ENCODE data around the gene ECE1.
A peak's percentile ranks its signal among the peaks of the same experiment; 100 is the strongest.

Gene ECE1

GRCh38 chr1:21268281-21269239 is 21.7 kb downstream of the ECE1 start:
- DNase-seq (ENCODE audit: low read depth) = no peak

GRCh38 chr1:21267191-21268077 is 22.8 kb downstream of the ECE1 start:
- no peak for DNase-seq (ENCODE audit: low read depth)

- DNase-seq (ENCODE audit: low read depth) = no peak
Observed at GRCh38 chr1:21266119-21266774, 24.0 kb downstream of the ECE1 start.

GRCh38 chr1:21265644-21266043 is 24.6 kb downstream of the ECE1 start:
- no peak for DNase-seq (ENCODE audit: low read depth)

GRCh38 chr1:21264898-21265297 is 25.4 kb downstream of the ECE1 start:
- no peak for DNase-seq (ENCODE audit: low read depth)

- no peak for DNase-seq (ENCODE audit: low read depth)
Observed at GRCh38 chr1:21263653-21264225, 26.5 kb downstream of the ECE1 start.

GRCh38 chr1:21263052-21263429 is 27.2 kb downstream of the ECE1 start:
- DNase-seq (ENCODE audit: low read depth) = no peak

- DNase-seq (ENCODE audit: low read depth) = no peak
Observed at GRCh38 chr1:21262293-21263051, 27.8 kb downstream of the ECE1 start.

GRCh38 chr1:21261551-21262292 is 28.5 kb downstream of the ECE1 start:
- DNase-seq (ENCODE audit: low read depth) = peak; percentile 83

GRCh38 chr1:21260405-21261125 is 29.7 kb downstream of the ECE1 start:
- no peak for DNase-seq (ENCODE audit: low read depth)

- no peak for DNase-seq (ENCODE audit: low read depth)
Observed at GRCh38 chr1:21259316-21260076, 30.8 kb downstream of the ECE1 start.

GRCh38 chr1:21258331-21259134 is 31.7 kb downstream of the ECE1 start:
- no peak for DNase-seq (ENCODE audit: low read depth)

- DNase-seq (ENCODE audit: low read depth) = no peak
Observed at GRCh38 chr1:21257431-21258135, 32.7 kb downstream of the ECE1 start.

GRCh38 chr1:21256776-21257175 is 33.5 kb downstream of the ECE1 start:
- no peak for DNase-seq (ENCODE audit: low read depth)

GRCh38 chr1:21255943-21256320 is 34.3 kb downstream of the ECE1 start:
- no peak for DNase-seq (ENCODE audit: low read depth)

- DNase-seq (ENCODE audit: low read depth) = peak; percentile 66
Observed at GRCh38 chr1:21255284-21255942, 34.9 kb downstream of the ECE1 start.

GRCh38 chr1:21254335-21254951 is 35.8 kb downstream of the ECE1 start:
- DNase-seq (ENCODE audit: low read depth) = no peak

Data from HS-27A (cell line).